Subcutaneous adipose tissue (tissue), 4 donors: ENCODE measurements around the gene TMEM207. TPM values are rescaled to one million over a fixed set of nuclear protein-coding genes. Genes with fewer than 3 reads are reported as not detected.

Source experiments
- total RNA-seq, 4 donors: library from RNA; depleted of rRNA; stranded (reverse); fragments of >200 nt; gene quantifications; one replicate each; pipeline ENCODE4 v1.1.0, GENCODE V29; 2016
- TF ChIP-seq, protein P1 (sequence below): fragments of 450-650 bp; IDR thresholded peaks from one replicate; pipeline ENCODE4 v1.5.1; 2016; ENCODE audit warnings: low read depth, mild to moderate bottlenecking, control low read depth, antibody characterized with exemption, moderate library complexity

Gene TMEM207
- total RNA-seq, 4 donors from 2014 or later: not detected

GRCh38 chr3:190444576-190445145 lies 5.0 kb downstream of the TMEM207 start:
- TF ChIP-seq, protein P1, sequence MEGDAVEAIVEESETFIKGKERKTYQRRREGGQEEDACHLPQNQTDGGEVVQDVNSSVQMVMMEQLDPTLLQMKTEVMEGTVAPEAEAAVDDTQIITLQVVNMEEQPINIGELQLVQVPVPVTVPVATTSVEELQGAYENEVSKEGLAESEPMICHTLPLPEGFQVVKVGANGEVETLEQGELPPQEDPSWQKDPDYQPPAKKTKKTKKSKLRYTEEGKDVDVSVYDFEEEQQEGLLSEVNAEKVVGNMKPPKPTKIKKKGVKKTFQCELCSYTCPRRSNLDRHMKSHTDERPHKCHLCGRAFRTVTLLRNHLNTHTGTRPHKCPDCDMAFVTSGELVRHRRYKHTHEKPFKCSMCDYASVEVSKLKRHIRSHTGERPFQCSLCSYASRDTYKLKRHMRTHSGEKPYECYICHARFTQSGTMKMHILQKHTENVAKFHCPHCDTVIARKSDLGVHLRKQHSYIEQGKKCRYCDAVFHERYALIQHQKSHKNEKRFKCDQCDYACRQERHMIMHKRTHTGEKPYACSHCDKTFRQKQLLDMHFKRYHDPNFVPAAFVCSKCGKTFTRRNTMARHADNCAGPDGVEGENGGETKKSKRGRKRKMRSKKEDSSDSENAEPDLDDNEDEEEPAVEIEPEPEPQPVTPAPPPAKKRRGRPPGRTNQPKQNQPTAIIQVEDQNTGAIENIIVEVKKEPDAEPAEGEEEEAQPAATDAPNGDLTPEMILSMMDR: no peak

- TF ChIP-seq, protein P1: no peak
These were observed 5.7 kb downstream of the TMEM207 start for GRCh38 chr3:190444006-190444405.

DNA sequence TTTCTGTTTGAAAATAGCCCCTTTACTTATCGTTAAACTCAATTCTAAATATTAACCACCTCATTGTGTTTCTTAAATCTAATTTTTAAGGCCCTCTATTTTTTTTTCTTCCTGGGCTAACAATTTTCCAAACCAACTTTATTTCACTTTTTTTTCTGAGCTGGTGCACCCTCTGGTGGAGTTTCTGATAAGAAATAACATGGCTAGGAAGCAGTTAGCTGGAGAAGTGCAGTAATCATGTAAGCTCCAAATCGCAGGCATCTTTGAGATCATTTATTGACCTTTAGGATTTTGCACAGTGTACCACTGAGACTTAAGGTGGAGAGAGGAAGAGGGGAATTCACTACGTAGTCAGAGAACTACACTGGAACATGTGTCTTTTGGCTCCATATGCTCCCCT lies 6.4 kb downstream of the TMEM207 start:
- TF ChIP-seq, protein P1: no peak

GRCh38 chr3:190442240-190442639 lies 7.5 kb downstream of the TMEM207 start:
- TF ChIP-seq, protein P1: no peak

DNA sequence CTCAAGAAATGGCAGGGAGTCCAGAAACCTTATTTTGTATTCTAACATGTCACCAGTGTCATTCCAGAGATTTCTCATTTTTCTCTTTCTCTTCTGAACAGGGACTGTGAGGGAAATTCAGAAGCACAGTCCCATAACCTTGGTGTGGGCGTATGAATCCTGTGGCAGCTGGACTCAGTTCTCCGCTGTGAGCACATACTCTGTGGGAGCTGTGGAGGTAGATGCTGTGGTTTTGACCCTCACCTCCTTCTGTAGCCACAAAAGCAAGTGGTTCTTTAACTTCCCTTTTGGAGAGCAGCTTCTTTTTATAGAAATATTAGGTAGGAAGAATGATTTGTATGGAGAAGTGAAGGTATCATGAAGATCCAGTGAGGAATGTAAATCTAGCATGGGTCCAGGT lies 13.4 kb downstream of the TMEM207 start:
- TF ChIP-seq, protein P1: no peak

GRCh38 chr3:190435618-190436017 lies 14.1 kb downstream of the TMEM207 start:
- TF ChIP-seq, protein P1: no peak

GRCh38 chr3:190433626-190434025 lies 16.1 kb downstream of the TMEM207 start:
- TF ChIP-seq, protein P1: no peak
